ENCODE measurements around the gene RHBDD1.

The RHBDD1 gene

DNA sequence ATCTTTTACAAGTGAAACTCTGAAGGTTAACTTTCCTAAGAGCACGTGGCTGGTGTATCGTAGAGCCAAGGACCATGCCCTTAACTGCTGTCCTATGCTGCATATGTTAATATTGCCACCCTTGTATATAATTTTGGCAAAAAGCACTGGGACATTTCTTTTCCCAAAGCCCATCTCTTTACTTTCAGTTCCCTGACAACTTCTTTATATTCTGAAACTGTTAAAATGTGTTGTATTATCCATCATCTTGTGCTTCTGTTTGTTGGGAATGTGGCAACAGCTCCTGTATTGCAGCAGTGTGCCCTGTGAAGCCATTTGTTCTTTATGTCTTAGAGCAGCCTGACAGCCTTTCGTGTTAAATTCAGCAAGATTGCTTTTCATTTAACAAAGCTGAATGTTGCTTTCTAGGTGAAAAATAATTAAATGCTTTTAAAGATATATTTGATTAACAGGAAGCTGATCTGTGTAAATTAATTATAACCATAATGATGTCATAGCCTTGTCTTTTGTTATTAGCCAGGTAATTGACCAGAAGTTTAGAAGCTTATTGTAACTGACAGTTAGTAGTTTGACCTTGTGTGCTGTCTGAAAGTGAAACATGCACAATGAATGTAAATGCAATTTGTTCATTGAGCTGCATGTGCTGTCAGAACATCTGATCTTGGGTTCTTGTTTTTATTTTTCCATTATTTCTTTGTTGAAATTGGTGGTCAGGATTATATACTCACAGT is 9.7 kb downstream of the RHBDD1 start:
- TF ChIP-seq, protein P1, sequence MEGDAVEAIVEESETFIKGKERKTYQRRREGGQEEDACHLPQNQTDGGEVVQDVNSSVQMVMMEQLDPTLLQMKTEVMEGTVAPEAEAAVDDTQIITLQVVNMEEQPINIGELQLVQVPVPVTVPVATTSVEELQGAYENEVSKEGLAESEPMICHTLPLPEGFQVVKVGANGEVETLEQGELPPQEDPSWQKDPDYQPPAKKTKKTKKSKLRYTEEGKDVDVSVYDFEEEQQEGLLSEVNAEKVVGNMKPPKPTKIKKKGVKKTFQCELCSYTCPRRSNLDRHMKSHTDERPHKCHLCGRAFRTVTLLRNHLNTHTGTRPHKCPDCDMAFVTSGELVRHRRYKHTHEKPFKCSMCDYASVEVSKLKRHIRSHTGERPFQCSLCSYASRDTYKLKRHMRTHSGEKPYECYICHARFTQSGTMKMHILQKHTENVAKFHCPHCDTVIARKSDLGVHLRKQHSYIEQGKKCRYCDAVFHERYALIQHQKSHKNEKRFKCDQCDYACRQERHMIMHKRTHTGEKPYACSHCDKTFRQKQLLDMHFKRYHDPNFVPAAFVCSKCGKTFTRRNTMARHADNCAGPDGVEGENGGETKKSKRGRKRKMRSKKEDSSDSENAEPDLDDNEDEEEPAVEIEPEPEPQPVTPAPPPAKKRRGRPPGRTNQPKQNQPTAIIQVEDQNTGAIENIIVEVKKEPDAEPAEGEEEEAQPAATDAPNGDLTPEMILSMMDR (IDR thresholded peaks at IDR 0.05; ENCODE audit: control insufficient read depth, extremely low read depth, insufficient read depth): no peak
- H3K4me3 ChIP-seq (ENCODE audit: low read depth, low read length): no peak overlapping the region
- DNase-seq (ENCODE audit: low read depth): no peak

- TF ChIP-seq, protein P1 (IDR thresholded peaks at IDR 0.05; ENCODE audit: control insufficient read depth, extremely low read depth, insufficient read depth): no peak
- DNase-seq (ENCODE audit: low read depth): no peak
- no peak overlapping the region for H3K4me3 ChIP-seq (ENCODE audit: low read depth, low read length)
These were observed 11.2 kb downstream of the RHBDD1 start for GRCh38 chr2:226847090-226847489.

DNA sequence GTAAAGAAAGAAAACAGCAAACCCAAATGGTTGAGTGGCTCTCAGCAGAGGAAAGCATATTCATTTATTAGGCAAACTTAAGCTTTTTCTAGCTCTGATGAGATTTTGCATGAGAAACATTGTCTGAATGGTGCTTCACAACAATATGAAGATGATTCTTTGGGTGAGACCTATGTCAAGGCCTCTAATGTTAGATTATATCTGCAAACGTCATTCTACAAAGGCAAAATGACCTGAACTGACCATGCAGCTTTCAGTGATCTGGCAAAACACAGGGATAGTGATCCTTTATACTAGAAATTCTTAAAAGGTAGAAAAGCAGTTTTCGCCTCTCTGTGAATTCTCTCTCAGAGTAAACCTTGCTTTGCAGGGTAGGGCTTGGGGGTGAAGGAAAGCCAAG is 11.7 kb downstream of the RHBDD1 start:
- TF ChIP-seq, protein P1 (IDR thresholded peaks at IDR 0.05; ENCODE audit: control insufficient read depth, extremely low read depth, insufficient read depth): no peak
- H3K4me3 ChIP-seq (ENCODE audit: low read depth, low read length): no peak overlapping the region
- no peak for DNase-seq (ENCODE audit: low read depth)

DNA sequence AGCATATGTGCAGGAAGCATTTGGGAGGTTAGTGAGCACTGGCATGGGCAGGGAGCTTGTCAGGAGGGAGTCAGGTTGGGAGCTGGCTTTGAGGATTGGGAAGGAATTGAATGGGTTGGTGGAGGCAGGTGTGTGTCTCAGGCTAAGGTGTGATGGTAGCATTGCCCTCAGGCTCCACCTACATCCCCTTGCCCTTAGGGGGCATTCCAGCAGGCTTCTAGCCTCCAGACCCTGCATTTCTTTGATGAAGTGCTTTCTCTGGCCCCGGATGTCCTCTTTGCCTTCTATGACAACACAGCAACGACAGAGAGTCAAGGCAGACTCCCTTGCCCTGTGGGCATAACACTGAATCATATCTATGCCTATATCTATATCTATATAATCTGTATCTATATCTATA is 13.5 kb downstream of the RHBDD1 start:
- no peak for DNase-seq (ENCODE audit: low read depth)

DNA sequence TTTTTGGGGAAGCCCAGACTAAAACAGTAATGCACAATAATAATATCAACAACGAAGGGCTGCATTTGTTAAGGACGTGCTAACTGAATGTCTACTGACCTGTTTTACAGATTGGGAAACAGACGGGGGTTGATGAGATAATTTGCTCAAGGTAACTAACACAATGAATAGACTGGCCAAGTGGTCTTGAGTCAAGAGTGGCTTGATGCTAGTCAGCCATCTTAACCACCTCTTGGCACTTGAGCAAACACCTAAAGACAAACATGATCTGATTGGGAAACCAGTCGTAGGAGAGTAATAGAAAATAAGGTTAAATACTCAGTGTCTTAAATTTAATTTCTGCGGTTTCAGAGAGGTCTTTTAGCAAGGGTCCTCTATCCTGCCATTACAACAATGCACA is 14.2 kb downstream of the RHBDD1 start:
- no peak for DNase-seq (ENCODE audit: low read depth)
- TF ChIP-seq, protein P1 (IDR thresholded peaks at IDR 0.05; ENCODE audit: control insufficient read depth, extremely low read depth, insufficient read depth): no peak
- no peak overlapping the region for H3K4me3 ChIP-seq (ENCODE audit: low read depth, low read length)

More for the DNA sequence above, 13.5 kb downstream of the RHBDD1 start:
- H3K4me3 ChIP-seq (ENCODE audit: low read depth, low read length): no peak overlapping the region
- TF ChIP-seq, protein P1 (IDR thresholded peaks at IDR 0.05; ENCODE audit: control insufficient read depth, extremely low read depth, insufficient read depth): no peak

GRCh38 chr2:226855787-226856186 is 19.9 kb downstream of the RHBDD1 start:
- no peak for DNase-seq (ENCODE audit: low read depth)
- TF ChIP-seq, protein P1 (IDR thresholded peaks at IDR 0.05; ENCODE audit: control insufficient read depth, extremely low read depth, insufficient read depth): no peak
- no peak overlapping the region for H3K4me3 ChIP-seq (ENCODE audit: low read depth, low read length)

DNA sequence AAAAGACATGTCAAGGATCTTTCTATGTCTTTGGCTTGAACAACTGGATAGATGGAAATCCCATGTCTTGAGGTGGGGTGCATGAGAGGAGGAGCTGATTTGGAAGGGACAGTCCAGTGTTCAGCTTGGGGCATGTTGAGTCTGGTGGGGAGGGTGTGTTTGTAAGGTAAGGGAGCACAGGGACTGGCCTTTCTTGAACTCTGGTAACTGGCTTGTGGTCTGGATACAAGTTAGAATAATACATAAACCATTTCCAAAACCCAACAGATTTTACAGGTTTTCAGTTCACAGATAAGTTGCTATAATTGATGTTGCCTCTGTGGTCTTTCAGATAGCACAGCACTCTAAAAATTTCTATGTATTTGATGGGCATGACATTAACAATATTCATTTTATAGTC is 24.2 kb downstream of the RHBDD1 start:
- H3K4me3 ChIP-seq (ENCODE audit: low read depth, low read length): no peak overlapping the region
- TF ChIP-seq, protein P1 (IDR thresholded peaks at IDR 0.05; ENCODE audit: control insufficient read depth, extremely low read depth, insufficient read depth): no peak
- no peak for DNase-seq (ENCODE audit: low read depth)

All from LNCaP clone FGC (cell line).